T-helper 2 cell treated with Interferon-gamma antibody and Interleukin-4, amounts not matched to agents 5 μg/mL and 100 μg/mL, for 36 hours (primary cell): ENCODE measurements around the gene ACHE.

Experiments
- DNase-seq: peaks from one replicate; pipeline ENCODE4 v3.0.0; 2021; ENCODE audit warnings: low spot score
- H3K27ac Mint-ChIP-seq: one replicate; pipeline ENCODE4 v1.8.0; 2021; ENCODE audit warnings: mild to moderate bottlenecking, mixed read lengths
- H3K27me3 Mint-ChIP-seq: one replicate; pipeline ENCODE4 v1.8.0; 2021; ENCODE audit warnings: low read depth, mixed read lengths
- H3K36me3 Mint-ChIP-seq: one replicate; pipeline ENCODE4 v1.8.0; 2021; ENCODE audit warnings: low read depth, mixed read lengths
- H3K4me1 Mint-ChIP-seq: one replicate; pipeline ENCODE4 v1.8.0; 2021; ENCODE audit warnings: low read depth, mixed read lengths
- H3K4me3 Mint-ChIP-seq: one replicate; pipeline ENCODE4 v1.8.0; 2022; ENCODE audit warnings: mild to moderate bottlenecking, moderate library complexity, mixed read lengths
- H3K9me3 Mint-ChIP-seq: one replicate; pipeline ENCODE4 v1.8.0; 2021; ENCODE audit warnings: mixed read lengths

ACHE gene

GRCh38 chr7:100852048-100852872 lies 43.4 kb downstream of the ACHE start, which contains the start of gene SLC12A9:
SLC12A9 (plus strand) TSS chr7:100852713; CDS start chr7:100854198, 1,485 bp downstream.
- no peaks in the 10 kb centered on the region for H3K27me3 Mint-ChIP-seq
- no peaks in the 10 kb centered on the region for H3K9me3 Mint-ChIP-seq
- peak; percentile 87 for DNase-seq
- H3K4me3 Mint-ChIP-seq: peak within 1 kb of the TSS; percentile 89
- H3K27ac Mint-ChIP-seq: peak within 1 kb of the TSS; percentile 77
- H3K4me1 Mint-ChIP-seq: peaks cover 8% of the 10 kb centered on the region
- peaks cover 8% of the 10 kb centered on the region for H3K36me3 Mint-ChIP-seq

- Mint-ChIP-seq H3K9me3 (no peaks in the 10 kb centered on the region), H3K4me3 (no peak overlapping the region), H3K27me3 (peaks cover under 1% of the 10 kb centered on the region), H3K4me1 (peaks cover 2% of the 10 kb centered on the region), H3K36me3 (no peaks in the 10 kb centered on the region), H3K27ac (no peak overlapping the region)
- DNase-seq: no peak
Observed at GRCh38 chr7:100847360-100847759, 48.3 kb downstream of the ACHE start.

GRCh38 chr7:100840470-100841100 lies 55.1 kb downstream of the ACHE start:
- no peak for DNase-seq
- H3K27ac Mint-ChIP-seq: peak overlapping the region; percentile 9
- H3K27me3 Mint-ChIP-seq: peaks cover 11% of the 10 kb centered on the region
- no peaks in the 10 kb centered on the region for H3K36me3 Mint-ChIP-seq
- no peak overlapping the region for H3K4me3 Mint-ChIP-seq
- H3K9me3 Mint-ChIP-seq: no peaks in the 10 kb centered on the region
- H3K4me1 Mint-ChIP-seq: peaks cover 14% of the 10 kb centered on the region
